Testis (tissue), 3 donors: ENCODE results near the gene GMDS. TPM values are rescaled to one million over a fixed set of nuclear protein-coding genes. Genes with fewer than 3 reads are reported as not detected.

Experiments
- DNase-seq: peaks from one replicate; pipeline ENCODE4 v3.0.0-alpha.2; 2019
- H3K27ac ChIP-seq, 2 donors: fragments of 200-600 bp; sonication (generic); one replicate each; pipeline ENCODE4 v1.5.1; 2019
- H3K27me3 ChIP-seq: fragments of 200-600 bp; sonication (generic); one replicate; pipeline ENCODE4 v1.5.1; 2019
- H3K36me3 ChIP-seq: fragments of 200-600 bp; sonication (generic); one replicate; pipeline ENCODE4 v1.5.1; 2017; ENCODE audit warnings: low read depth; ENCODE audit errors: missing control alignments
- H3K4me1 ChIP-seq: fragments of 200-600 bp; sonication (generic); one replicate; pipeline ENCODE4 v1.5.1; 2019
- H3K4me3 ChIP-seq, 2 donors: fragments of 200-600 bp; sonication (generic); one replicate each; pipeline ENCODE4 v1.5.1; 2017 to 2019
- H3K9me3 ChIP-seq: fragments of 200-600 bp; sonication (generic); one replicate; pipeline ENCODE4 v1.5.1; 2017
- POLR2A ChIP-seq: fragments of 450-650 bp; IDR thresholded peaks from one replicate; pipeline ENCODE4 v1.6.1; 2017; ENCODE audit warnings: antibody characterized with exemption, mild to moderate bottlenecking, moderate library complexity
- WGBS, 2 donors: methylation state at CpG; one replicate each; pipeline ENCODE4 v1.1.5; 2018; 5-methylcytosine and 5-hydroxymethylcytosine counted together
- intact Hi-C: fragments of 100-400 bp; cut with DNase I; formaldehyde crosslinking; loops from one replicate; pipeline ENCODE4 v1.15.1; 2023; ENCODE audit warnings: low total_unique reads
- polyA plus RNA-seq: library from polyadenylated mRNA; stranded (reverse); fragments of 350-450 nt; fragmentation: Illumina TruSeq; extraction: RNeasy Lipid Tissue Mini Kit (QIAGEN cat#74804); gene quantifications from one replicate; pipeline ENCODE4 v1.2.3, GENCODE V29; 2014; ENCODE audit warnings: low read depth, low replicate concordance; ENCODE audit not compliant: insufficient read depth
- total RNA-seq, 2 donors: library from RNA; depleted of rRNA; stranded (reverse); fragments of >200 nt; gene quantifications; one replicate each; pipeline ENCODE4 v1.2.3, GENCODE V29; 2016
- TF ChIP-seq, protein P1 (sequence below), 3 experiments: fragments of 450-650 bp in 2 of 3; fragments of 200-600 bp in 1 of 3; sonication (generic) in 1 of 3; IDR thresholded peaks; one replicate each; pipeline ENCODE4 v1.5.1; 2016 to 2019; ENCODE audit warnings: antibody characterized with exemption in 3 of 3, mild to moderate bottlenecking in 2 of 3, moderate library complexity in 1 of 3

Gene GMDS
- total and polyA plus RNA-seq, 3 donors from 2014 or later: 19.6 to 31.1 (median 22.2) TPM

DNA sequence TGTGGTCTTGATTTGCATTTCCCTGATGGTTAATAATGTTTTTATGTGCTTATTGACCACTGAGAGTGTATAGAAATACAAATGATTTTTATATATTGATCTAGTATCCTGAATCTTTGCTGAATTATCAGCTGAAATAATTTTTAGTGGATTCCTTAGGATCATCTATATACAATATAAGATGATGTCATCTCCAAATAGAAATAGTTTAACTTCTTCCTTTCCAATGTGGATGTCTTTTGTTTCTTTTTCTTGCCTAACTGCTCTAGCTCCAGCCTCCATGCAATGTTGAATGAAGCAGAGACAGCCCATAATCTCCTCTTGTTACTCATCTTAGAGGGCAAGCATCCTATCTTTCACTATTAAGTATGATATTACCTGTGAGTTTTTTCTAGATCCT is 226.4 kb downstream of the GMDS start:
- intact Hi-C loops: no loop called here
- no peaks in the 10 kb centered on the region for H3K36me3 ChIP-seq
- H3K27me3 ChIP-seq: no peaks in the 10 kb centered on the region
- H3K4me3 ChIP-seq: no peak overlapping the region
- H3K27ac ChIP-seq: no peak overlapping the region
- no peak for TF ChIP-seq POLR2A
- TF ChIP-seq, protein P1, sequence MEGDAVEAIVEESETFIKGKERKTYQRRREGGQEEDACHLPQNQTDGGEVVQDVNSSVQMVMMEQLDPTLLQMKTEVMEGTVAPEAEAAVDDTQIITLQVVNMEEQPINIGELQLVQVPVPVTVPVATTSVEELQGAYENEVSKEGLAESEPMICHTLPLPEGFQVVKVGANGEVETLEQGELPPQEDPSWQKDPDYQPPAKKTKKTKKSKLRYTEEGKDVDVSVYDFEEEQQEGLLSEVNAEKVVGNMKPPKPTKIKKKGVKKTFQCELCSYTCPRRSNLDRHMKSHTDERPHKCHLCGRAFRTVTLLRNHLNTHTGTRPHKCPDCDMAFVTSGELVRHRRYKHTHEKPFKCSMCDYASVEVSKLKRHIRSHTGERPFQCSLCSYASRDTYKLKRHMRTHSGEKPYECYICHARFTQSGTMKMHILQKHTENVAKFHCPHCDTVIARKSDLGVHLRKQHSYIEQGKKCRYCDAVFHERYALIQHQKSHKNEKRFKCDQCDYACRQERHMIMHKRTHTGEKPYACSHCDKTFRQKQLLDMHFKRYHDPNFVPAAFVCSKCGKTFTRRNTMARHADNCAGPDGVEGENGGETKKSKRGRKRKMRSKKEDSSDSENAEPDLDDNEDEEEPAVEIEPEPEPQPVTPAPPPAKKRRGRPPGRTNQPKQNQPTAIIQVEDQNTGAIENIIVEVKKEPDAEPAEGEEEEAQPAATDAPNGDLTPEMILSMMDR (IDR thresholded peaks at IDR 0.05): no peak
- no peaks in the 10 kb centered on the region for H3K4me1 ChIP-seq
- DNase-seq: no peak
- H3K9me3 ChIP-seq: no peaks in the 10 kb centered on the region

DNA sequence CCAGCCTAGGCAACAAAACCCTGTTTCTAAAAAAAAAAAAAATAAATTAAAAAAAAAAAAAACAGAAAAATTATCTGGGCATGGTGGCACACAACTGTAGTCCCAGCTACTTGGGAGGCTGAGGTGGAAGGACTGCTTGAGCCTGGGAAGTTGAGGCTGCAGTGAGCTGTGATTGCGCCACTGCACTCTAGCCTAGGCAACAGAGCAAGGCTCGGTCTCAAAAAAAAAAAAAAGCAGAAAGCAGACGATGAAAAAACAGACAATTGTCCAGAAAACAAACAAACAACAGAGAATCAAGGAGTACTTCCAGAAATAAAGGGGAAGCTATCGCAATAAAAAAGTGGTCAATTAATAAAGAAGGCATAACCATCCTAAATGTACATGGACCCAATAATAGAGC is 229.4 kb downstream of the GMDS start:
- no peak for TF ChIP-seq POLR2A
- TF ChIP-seq, protein P1 (IDR thresholded peaks at IDR 0.05): no peak
- DNase-seq: no peak
- Histone ChIP-seq H3K36me3 (no peaks in the 10 kb centered on the region), H3K4me1 (no peaks in the 10 kb centered on the region), H3K9me3 (no peaks in the 10 kb centered on the region), H3K27me3 (no peaks in the 10 kb centered on the region), H3K4me3 (no peak overlapping the region), H3K27ac (no peak overlapping the region)
- 87 to 97% methylated on average over 4 of the region's 4 CpGs for WGBS, 2 donors
- intact Hi-C loops: no loop called here

DNA sequence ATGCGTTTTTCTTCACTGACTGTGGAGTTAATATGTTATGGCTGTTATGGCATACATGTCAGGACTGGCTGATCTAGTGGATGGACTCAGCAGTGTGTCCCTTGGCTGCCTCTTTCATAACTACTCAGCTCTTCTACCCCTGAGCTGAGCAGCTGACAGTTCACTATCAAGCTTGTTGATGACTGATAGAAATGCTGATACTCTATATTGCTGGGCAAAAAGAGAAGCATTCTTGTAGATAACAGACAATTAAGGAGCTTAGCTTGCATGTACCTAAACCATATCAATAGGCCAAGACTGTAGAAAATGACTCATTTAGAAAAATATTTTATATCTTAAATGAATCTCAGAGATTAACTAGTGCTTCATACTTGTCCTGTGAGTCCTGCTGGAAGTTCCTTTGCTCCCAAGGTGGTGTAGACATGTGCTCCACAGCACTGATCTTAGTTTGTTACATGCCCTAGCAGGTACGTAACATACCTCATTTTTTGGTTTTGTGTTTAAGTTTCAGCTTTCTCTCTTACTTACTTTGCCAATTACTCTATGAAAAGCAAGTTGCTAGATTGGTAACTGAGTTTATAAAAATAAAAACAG is 236.9 kb downstream of the GMDS start:
- 93 to 99% methylated on average over 2 of the region's 2 CpGs for WGBS, 2 donors
- H3K27ac ChIP-seq: no peak overlapping the region
- no peaks in the 10 kb centered on the region for H3K27me3 ChIP-seq
- intact Hi-C loops: no loop called here
- no peak for DNase-seq
- H3K9me3 ChIP-seq: no peaks in the 10 kb centered on the region
- H3K36me3 ChIP-seq: no peaks in the 10 kb centered on the region
- no peak overlapping the region for H3K4me3 ChIP-seq
- H3K4me1 ChIP-seq: no peaks in the 10 kb centered on the region
- TF ChIP-seq, protein P1 (IDR thresholded peaks at IDR 0.05): no peak
- TF ChIP-seq POLR2A: no peak

DNA sequence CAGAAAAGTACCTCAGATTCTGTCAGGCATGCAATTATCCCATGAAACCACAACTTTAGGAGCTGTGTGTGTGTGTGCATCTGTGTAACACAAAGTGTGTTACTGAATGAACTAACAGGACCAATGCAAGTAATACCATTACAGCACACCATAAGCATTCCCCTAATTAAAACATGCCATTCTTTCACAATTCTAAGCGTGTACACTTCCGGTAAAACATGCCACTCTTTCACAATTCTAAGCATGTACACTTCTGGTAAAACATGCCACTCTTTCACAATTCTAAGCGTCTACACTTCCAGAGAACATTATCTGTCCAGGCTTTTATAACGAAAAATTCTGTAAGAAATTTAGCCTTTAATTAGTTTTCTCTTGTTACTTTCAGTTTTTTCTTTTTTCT is 238.2 kb downstream of the GMDS start:
- no peaks in the 10 kb centered on the region for H3K36me3 ChIP-seq
- 81 to 95% methylated on average over 4 of the region's 4 CpGs for WGBS, 2 donors
- no peak for DNase-seq

DNA sequence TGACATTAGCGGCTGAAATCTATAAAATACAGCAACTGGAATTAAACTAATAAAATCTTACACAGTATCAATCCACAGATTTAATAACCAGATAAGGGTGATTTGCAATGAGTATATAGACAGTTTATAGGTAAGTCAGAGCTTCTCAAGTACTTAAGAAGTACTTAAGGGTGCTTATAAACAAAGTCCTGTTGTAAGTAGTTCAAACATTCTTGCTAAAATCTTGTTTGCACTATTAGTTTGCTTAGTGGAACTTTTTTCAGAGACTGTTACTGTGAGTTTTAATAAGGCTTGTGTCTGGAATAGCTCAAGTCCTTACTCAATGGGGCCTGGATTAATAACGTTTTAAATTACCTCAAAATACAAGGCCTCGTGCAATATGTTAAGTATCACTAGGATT is 240.5 kb downstream of the GMDS start:
- Histone ChIP-seq H3K36me3 (no peaks in the 10 kb centered on the region), H3K4me1 (no peaks in the 10 kb centered on the region), H3K27me3 (no peaks in the 10 kb centered on the region), H3K4me3 (no peak overlapping the region), H3K27ac (no peak overlapping the region), H3K9me3 (no peaks in the 10 kb centered on the region)
- intact Hi-C loops: no loop called here
- DNase-seq: no peak
- 87% methylated on average over 3 of the region's 3 CpGs for WGBS, 2 donors
- TF ChIP-seq, protein P1 (IDR thresholded peaks at IDR 0.05): no peak
- TF ChIP-seq POLR2A: no peak

More for the DNA sequence above, 238.2 kb downstream of the GMDS start:
- no peaks in the 10 kb centered on the region for H3K9me3 ChIP-seq
- no peak for TF ChIP-seq POLR2A
- H3K4me3 ChIP-seq: no peak overlapping the region
- no peaks in the 10 kb centered on the region for H3K27me3 ChIP-seq
- intact Hi-C loops: no loop called here
- no peak overlapping the region for H3K27ac ChIP-seq
- no peaks in the 10 kb centered on the region for H3K4me1 ChIP-seq
